HG02759 (cell line): ENCODE data around the gene BICD1.

Source experiments
- ATAC-seq: cut with Tn5 transposase; IDR thresholded peaks from one replicate; pipeline ENCODE4 v1.9.1; 2021; ENCODE audit warnings: mild to moderate bottlenecking, moderate library complexity; ENCODE audit not compliant: unreplicated experiment

The BICD1 gene

GRCh38 chr12:32235251-32235650 lies 128.6 kb downstream of the BICD1 start:
- no peak for ATAC-seq

GRCh38 chr12:32240162-32240561 lies 133.5 kb downstream of the BICD1 start:
- no peak for ATAC-seq

DNA sequence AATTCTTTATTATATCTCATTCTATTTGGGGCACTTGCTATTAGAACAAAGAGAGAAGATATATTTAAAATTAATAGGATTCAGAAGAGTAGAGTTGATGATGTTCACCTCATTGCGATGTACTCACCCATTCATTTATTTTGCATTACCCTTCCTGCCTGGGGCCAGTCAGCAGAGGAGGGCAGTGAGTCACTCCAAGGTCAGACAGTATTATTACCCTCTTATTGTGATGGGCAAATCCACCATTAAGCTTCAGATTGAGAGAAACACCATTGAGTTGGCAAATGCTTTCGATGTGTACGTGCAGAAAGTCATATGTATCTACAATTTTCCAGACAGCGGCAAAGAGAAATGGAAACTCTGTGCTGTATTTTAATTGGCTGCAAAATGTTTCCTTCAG lies 134.2 kb downstream of the BICD1 start:
- ATAC-seq = no peak

- no peak for ATAC-seq
Measured at GRCh38 chr12:32242641-32243040, 136.0 kb downstream of the BICD1 start.

DNA sequence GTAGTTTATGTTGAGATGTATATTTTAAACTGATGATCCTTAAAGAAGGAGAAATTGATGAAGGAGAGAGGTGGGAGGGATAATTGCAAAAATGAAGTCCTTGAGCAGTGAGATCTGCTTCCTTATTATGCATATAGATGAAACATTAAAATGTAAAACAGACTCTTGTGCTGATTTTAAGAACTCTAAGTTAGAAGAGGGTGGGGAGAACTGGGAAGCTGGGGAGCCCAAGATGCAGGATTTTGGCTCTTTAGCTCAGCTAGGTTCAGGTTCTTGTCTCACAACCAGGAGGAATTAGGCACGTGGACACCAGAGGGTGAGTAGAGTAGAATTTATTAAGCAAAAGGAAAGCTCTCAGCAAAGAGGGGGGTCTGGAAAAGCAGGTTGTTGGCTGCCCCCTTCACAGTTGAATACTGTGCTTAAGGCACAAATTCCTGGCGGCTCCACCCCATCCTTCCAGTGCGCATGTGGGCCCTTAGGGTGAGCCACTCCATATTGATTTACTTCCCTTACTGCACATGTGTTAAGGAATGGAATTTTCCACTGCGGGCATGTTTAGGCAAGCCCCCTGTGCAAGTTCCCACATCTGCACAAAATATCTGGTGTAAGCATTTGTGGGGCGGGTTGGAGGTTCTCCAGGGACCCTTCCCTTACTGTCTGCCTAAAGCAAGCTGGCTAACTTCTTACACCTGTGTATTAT lies 141.9 kb downstream of the BICD1 start:
- ATAC-seq = no peak

- no peak for ATAC-seq
Measured at GRCh38 chr12:32249777-32250176, 143.1 kb downstream of the BICD1 start.

DNA sequence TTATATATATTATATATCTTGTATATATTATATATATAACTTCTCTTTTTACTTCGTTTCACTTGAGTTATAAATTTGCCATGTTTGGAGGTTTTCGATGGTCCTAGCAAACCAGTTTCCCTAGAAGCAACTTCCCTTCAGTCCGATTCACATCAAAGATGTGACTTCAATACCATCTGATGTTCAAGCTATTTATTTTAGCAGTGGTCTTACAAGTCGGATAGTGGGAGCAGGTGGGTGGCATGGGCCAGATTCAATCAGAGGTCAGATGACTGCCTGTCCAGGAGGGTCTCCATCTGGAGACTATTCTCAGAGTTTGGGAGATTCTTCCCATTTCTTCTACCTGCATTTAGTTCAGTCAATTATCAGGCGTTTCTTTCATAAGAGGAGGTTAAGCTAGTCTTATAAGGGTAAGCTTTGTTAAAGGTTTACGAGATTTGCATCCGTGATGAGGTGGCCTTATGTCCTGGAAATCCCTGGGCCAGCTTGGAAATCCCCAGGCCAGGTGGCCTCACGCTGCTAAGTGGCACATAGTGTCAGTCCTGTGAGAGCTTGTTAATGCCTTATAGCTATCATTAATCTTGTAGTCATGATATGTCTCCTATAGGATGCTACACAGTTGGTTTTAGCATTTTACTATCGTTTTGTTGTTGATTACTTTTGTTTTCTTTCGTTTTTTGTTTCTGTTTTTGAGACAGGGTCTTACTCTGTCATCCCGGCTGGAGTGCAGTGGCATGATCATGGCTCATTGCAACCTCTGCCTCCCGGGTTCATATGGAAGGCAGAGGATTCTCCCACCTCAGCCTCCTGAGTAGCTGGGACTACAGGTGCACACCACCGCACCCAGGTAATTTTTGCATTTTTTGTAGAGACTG lies 145.8 kb downstream of the BICD1 start:
- peak; percentile 95 for ATAC-seq

DNA sequence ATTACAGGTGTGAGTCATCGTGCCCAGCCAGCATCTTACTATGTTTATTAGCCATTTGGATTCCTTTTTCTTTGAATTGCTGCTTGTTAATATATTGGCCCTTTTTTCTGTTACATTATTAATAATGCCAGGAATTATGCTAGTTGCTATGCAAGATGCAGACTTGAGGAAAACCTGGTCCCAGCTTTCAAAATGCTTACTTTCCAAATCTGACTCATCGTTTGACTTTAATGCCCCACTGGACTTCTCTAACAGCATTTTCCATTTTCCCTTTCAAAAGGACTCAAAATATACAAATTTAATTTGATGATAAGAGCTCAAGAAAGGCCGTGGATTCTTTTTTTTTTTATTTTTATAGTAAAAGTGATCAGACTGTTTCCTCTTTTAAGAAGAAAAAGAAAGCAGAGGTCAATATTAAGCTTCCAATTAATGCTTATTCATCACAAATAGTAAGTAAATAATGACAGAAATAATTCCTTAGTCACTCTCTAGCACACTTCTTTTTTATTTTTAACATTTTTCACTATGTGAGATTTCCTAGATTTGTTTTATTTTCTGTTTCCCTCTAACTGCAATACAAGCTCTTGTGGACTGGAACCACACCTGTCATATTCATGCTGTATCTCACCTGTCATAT lies 146.6 kb downstream of the BICD1 start:
- no peak for ATAC-seq

GRCh38 chr12:32254260-32254956 lies 147.8 kb downstream of the BICD1 start:
- ATAC-seq = no peak

DNA sequence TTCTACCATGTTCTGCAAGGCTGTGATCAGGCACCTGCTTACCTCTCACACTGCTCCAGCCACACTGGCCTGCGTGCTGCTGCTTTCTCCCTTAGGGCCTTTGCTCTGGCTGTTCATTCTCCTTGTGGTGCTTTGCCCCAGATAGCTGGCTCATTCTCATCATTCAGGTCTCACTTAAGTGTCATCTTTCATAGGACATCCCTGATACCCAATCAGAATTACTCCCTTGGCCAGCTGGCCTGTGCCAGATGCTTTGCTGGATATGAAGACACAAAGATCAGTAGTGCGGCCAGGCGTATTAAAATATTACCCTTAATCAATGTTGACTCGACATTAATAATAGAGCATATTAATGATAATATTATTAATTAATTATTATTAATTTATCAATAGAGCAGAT lies 148.9 kb downstream of the BICD1 start:
- ATAC-seq = no peak

GRCh38 chr12:32257695-32258496 lies 151.2 kb downstream of the BICD1 start:
- no peak for ATAC-seq

GRCh38 chr12:32260696-32261095 lies 154.0 kb downstream of the BICD1 start:
- no peak for ATAC-seq

GRCh38 chr12:32261638-32262037 lies 155.0 kb downstream of the BICD1 start:
- ATAC-seq = no peak

GRCh38 chr12:32264961-32265360 lies 158.3 kb downstream of the BICD1 start:
- peak; percentile 69 for ATAC-seq

DNA sequence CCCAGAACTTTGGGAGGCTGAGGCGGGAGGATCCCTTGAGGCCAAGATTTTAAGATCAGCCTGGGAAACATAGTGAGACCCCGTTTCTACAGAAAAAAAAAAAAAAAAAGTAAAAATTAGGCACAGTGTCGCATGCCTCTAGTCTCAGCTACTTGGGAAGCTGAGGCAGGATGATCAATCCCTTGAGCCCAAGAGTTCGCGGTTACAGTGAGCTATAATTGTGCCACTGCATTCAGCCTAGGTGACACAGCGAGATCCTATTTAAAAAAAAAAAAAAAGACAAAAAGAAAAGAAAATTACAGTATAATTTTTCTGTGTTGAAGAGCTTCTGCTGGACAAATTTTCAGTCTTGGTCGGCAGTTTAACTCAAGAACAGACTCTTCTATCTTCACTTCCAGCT lies 158.8 kb downstream of the BICD1 start:
- no peak for ATAC-seq

DNA sequence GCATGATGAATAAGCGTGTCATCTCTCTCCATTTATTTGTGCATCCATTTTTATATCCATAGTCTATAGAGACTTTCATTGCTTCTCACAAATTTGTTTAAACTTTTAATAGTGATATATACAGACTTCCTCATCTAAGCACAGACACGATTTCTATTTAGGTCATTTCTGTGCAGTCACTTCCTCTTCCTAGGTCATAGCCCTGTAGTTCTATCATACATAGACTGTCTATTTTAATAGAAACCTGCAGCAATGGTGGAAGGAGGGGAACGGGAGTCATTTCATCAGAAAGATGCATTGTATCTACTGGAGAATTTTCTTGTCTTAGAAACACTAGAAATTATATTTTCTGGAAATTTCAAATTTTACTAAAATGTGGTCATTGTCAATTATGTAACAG lies 159.3 kb downstream of the BICD1 start:
- peak; percentile 68 for ATAC-seq

- ATAC-seq = no peak
Measured at GRCh38 chr12:32266756-32267155, 160.1 kb downstream of the BICD1 start.

DNA sequence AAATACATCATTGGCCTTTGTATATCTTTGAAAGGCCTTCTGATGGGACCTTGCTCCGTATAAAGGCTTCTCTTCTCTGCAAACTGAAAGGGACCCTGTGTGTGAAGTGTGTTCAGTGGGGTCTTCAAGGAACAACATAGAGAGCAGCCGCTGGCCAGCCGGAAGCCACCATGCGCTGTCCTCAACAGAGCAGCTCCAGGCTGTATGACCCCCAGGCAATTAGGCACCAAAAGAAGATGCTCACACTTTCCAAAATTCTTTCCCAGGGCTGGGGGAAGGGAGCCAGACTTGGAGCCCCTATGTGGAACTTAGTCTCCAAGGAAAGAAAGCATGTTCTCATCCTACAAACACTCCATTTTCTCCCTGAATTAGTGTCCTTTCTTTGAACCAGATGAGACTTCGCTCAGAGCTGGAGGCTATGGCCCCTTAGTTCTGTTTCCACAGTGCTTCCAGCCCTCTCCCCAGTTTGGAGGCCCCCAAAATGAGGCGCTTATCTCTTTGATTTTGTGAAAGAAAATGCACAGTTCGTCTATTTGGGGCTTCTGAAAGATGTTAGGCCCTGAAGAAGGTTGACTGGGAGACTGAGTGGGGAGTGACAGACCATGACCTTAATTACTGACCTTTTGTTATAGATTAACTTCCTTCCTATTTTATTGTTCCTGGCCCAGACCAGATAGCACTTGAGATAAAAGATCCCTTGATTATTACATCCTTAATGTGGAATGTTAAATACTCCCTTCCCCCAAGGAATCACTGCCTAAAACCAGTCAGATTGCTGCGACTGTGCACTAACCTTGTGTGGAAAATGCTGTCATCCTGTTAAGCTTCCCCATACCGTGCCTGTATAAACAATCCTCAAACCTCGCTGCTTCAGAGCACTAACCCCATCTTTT lies 164.4 kb downstream of the BICD1 start:
- ATAC-seq = no peak

- peak; percentile 56 for ATAC-seq
Measured at GRCh38 chr12:32272465-32272864, 165.8 kb downstream of the BICD1 start.
